ES-I3 (cell line): ENCODE results near the gene PRKAR1B.

Experiments used
- H3K36me3 ChIP-seq: 2 replicates; pipeline ENCODE4 v1.6.1; 2013; ENCODE audit warnings: mild to moderate bottlenecking, low read length, control low read depth, moderate library complexity; ENCODE audit not compliant: insufficient read depth
- H3K4me1 ChIP-seq: 2 replicates; pipeline ENCODE4 v1.6.1; 2013; ENCODE audit warnings: mild to moderate bottlenecking, control low read depth, low read length; ENCODE audit not compliant: insufficient read depth
- H3K9ac ChIP-seq: 2 replicates; pipeline ENCODE4 v1.6.1; 2013; ENCODE audit warnings: low read depth, mild to moderate bottlenecking, low read length, moderate library complexity
- H3K9me3 ChIP-seq: 2 replicates; pipeline ENCODE4 v1.6.1; 2013; ENCODE audit warnings: mild to moderate bottlenecking, low read length, moderate library complexity; ENCODE audit not compliant: control insufficient read depth, insufficient read depth

The PRKAR1B gene

DNA sequence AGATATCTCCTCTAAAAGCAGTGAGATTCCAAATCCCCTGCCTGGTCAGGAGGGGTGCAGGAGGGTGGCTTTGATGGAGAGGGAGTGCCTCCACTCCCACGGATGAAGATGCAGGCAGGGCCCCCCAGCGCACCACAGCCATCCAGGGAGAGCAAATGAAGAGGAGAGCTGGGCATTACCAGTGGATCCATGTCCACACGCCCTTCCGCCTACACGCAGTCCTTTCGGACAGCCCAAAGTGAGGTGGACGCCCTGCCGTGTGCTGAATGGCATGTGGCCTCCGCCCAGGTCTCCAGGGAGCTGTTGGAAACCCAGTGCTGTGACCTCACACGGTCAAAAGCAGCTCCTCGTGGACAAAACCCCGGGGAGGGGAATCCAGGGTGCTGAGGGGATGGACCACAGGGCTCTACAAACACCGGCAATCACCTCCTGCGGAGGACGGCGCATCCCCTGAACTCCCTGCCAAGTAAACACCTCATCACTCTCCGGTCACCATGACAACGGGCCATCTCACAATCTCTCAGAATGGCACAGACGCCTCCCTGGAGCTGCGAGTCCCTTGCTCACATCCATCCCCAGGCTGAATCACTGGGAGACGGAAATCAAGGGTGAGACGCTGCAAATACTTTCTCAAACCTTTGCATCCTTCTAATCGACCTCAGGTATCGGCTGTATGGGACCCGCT is 35.6 kb downstream of the PRKAR1B start:
- Histone ChIP-seq H3K9me3 (peaks cover 13% of the 10 kb centered on the region), H3K36me3 (peaks cover 3% of the 10 kb centered on the region; the same call in 1 of the 2 replicates), H3K9ac (no peak overlapping the region), H3K4me1 (no peaks in the 10 kb centered on the region)

- H3K9ac ChIP-seq = no peak overlapping the region
- peaks cover 13% of the 10 kb centered on the region for H3K9me3 ChIP-seq
- H3K36me3 ChIP-seq = peaks cover 3% of the 10 kb centered on the region; the same call in 1 of the 2 replicates
- no peaks in the 10 kb centered on the region for H3K4me1 ChIP-seq
Measured at GRCh38 chr7:690478-691360, 36.4 kb downstream of the PRKAR1B start.

GRCh38 chr7:685540-685939 is 41.5 kb downstream of the PRKAR1B start:
- Histone ChIP-seq H3K4me1 (no peaks in the 10 kb centered on the region), H3K9ac (no peak overlapping the region), H3K9me3 (peaks cover 17% of the 10 kb centered on the region), H3K36me3 (no peaks in the 10 kb centered on the region; the same call in 1 of the 2 replicates)

DNA sequence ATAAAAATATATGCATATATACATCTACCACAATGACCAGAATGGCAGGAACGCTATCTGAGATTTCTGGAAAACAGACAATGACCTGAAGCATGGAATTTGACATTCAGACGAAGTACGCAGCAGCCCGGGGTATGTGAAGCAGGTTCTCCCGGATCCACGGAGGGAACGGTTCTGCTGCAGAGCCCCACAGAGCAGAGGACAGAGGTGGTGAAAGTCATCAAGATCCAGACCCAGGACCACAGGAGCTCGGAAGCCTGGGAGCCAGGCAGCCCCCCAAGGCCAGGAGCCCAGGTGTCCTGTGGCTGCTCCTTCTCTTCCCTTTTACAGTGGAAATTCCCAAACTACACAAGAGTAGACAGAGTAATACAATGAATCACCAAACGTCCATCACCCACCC is 42.7 kb downstream of the PRKAR1B start:
- H3K9ac ChIP-seq = no peak overlapping the region
- no peaks in the 10 kb centered on the region for H3K4me1 ChIP-seq
- H3K36me3 ChIP-seq = no peaks in the 10 kb centered on the region; the same call in 1 of the 2 replicates
- peaks cover 17% of the 10 kb centered on the region for H3K9me3 ChIP-seq

GRCh38 chr7:683526-684205 is 43.4 kb downstream of the PRKAR1B start:
- H3K4me1 ChIP-seq = no peaks in the 10 kb centered on the region
- H3K9me3 ChIP-seq = peaks cover 15% of the 10 kb centered on the region
- peaks cover 3% of the 10 kb centered on the region; the same call in 1 of the 2 replicates for H3K36me3 ChIP-seq
- no peak overlapping the region for H3K9ac ChIP-seq

DNA sequence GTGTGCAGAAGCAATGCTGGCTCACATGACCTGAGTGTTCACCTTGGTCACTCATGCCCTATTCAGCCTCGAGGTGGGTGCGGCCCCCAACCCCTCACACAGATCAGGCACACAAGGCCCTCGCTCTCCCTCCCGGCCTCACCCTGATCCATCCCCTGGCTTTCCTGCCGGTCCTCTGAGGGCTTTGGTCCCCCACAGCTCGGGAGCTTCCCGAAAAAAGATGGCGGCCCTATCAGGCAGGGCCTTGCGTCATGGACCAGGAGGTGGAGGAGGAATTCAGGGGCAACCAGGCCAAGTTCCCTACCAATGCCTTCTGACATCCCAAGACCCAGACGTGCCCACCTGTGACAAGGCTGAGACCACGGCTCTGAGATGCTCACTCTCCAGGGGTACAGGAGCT is 44.3 kb downstream of the PRKAR1B start:
- Histone ChIP-seq H3K36me3 (peaks cover 3% of the 10 kb centered on the region; the same call in 1 of the 2 replicates), H3K4me1 (no peaks in the 10 kb centered on the region), H3K9ac (no peak overlapping the region), H3K9me3 (peaks cover 10% of the 10 kb centered on the region)

GRCh38 chr7:681551-682307 is 45.4 kb downstream of the PRKAR1B start:
- H3K4me1 ChIP-seq = no peaks in the 10 kb centered on the region
- H3K9ac ChIP-seq = no peak overlapping the region
- H3K36me3 ChIP-seq = peaks cover 3% of the 10 kb centered on the region; the same call in 1 of the 2 replicates
- H3K9me3 ChIP-seq = peaks cover 4% of the 10 kb centered on the region

DNA sequence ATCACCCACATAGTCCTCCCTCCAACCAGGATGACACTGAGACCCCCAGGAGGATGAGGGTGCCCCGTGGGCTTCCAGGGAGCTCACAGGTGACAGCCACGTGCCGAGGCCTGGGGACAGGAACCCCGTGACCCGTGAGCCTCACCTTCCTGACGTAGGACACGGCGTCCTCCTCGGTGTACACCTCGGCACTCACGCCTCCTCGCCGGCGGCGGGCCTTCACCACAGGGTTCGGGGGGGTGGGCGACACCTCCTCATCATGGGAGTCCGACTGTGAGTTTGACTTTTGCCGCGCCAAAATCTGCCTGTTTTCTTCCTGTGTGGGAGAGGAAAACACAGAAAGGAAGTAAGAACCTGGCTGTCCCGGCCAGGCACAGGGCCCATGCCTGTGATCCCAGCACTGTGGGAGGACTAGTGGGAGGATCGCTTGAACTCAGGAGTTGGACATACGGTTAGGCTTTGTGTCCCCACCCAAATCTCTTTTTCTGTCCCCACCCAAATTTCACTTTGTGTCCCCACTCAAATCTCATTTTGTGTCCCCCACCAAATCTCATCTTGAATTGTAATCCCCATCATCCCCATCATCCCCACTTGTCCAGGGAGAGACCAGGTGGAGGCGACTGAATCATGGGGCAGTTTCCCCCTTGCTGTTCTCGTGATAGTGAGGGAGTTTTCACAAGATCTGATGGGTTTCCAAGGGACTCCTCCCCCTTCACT is 46.5 kb downstream of the PRKAR1B start:
- Histone ChIP-seq H3K9ac (no peak overlapping the region), H3K36me3 (peaks cover 3% of the 10 kb centered on the region; the same call in 1 of the 2 replicates), H3K4me1 (no peaks in the 10 kb centered on the region), H3K9me3 (peaks cover 3% of the 10 kb centered on the region)

DNA sequence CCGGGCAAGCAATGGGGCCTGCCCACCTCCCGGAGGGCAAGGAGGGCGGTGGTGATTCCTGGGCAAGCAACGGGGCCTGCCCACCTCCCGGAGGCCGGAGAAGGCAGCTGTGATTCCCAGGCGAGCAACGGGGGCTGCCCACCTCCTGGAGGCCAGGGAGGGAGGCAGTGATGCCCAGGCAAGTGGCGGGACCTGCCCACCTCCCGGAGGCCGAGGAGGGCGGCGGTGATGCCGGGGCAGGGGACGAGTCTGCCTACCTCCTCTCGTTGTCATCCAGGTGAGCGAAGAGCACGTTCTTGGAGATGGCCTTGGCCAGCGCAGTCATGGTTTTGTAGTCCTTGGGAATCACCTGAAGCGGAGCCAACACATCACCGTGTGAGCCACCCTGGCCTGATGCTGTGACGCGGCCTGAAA is 50.1 kb downstream of the PRKAR1B start:
- Histone ChIP-seq H3K4me1 (no peaks in the 10 kb centered on the region), H3K9me3 (no peaks in the 10 kb centered on the region), H3K9ac (no peak overlapping the region), H3K36me3 (peaks cover 3% of the 10 kb centered on the region; the same call in 1 of the 2 replicates)

GRCh38 chr7:676246-676971 is 50.7 kb downstream of the PRKAR1B start:
- H3K9ac ChIP-seq = no peak overlapping the region
- H3K4me1 ChIP-seq = no peaks in the 10 kb centered on the region
- no peaks in the 10 kb centered on the region for H3K9me3 ChIP-seq
- H3K36me3 ChIP-seq = peaks cover 3% of the 10 kb centered on the region; the same call in 1 of the 2 replicates

GRCh38 chr7:674454-675410 is 52.3 kb downstream of the PRKAR1B start:
- no peaks in the 10 kb centered on the region for H3K4me1 ChIP-seq
- H3K9ac ChIP-seq = no peak overlapping the region
- no peaks in the 10 kb centered on the region for H3K9me3 ChIP-seq
- H3K36me3 ChIP-seq = peaks cover 3% of the 10 kb centered on the region; the same call in 1 of the 2 replicates
